CD14-positive monocyte (primary cell): ENCODE results near the gene CCNDBP1. TPM values are rescaled to one million over a fixed set of nuclear protein-coding genes. Genes with fewer than 3 reads are reported as not detected.
"Not testable (repeated sequence)": the region's sequence is repeated elsewhere in the genome, so short reads cannot be mapped to it uniquely, and the experiment has no call there.

ENCODE experiments used
- DNase-seq, 3 donors: peaks; one replicate each; pipeline ENCODE4 v3.0.0-alpha.2; 2011 to 2022
- H2AFZ ChIP-seq: 2 replicates; pipeline ENCODE4 v1.6.0; 2012; ENCODE audit warnings: mild to moderate bottlenecking, low read depth, low read length, inconsistent platforms; ENCODE audit not compliant: insufficient read depth, poor library complexity, severe bottlenecking
- H3K27ac ChIP-seq, 2 donors: 1 replicate in 1 of 2; 2 replicates in 1 of 2; pipeline ENCODE4 v1.5.1; 2012 to 2013; ENCODE audit warnings: low read length in 2 of 2, control low read depth in 1 of 2, inconsistent platforms in 1 of 2, low read depth in 1 of 2, mild to moderate bottlenecking in 1 of 2
- H3K27me3 ChIP-seq, 2 donors: one replicate each; pipeline versions ENCODE4 v1.6.0 to v1.6.1; 2011 to 2013; ENCODE audit warnings: low read length in 2 of 2; ENCODE audit not compliant: control insufficient read depth in 2 of 2, insufficient read depth in 2 of 2
- H3K36me3 ChIP-seq, 2 donors: replicated peaks in 1 of 2; 1 replicate in 1 of 2; 2 replicates in 1 of 2; pipeline versions ENCODE4 v1.5.1 to v1.6.1; 2012 to 2013; ENCODE audit warnings: low read length in 2 of 2, control low read depth in 1 of 2, inconsistent platforms in 1 of 2, mild to moderate bottlenecking in 1 of 2; ENCODE audit not compliant: insufficient read depth in 2 of 2, control insufficient read depth in 1 of 2
- H3K4me1 ChIP-seq, 2 donors: 1 replicate in 1 of 2; 2 replicates in 1 of 2; pipeline versions ENCODE4 v1.5.1 to v1.6.1; 2012 to 2013; ENCODE audit warnings: low read length in 2 of 2, control low read depth in 1 of 2, inconsistent platforms in 1 of 2, mild to moderate bottlenecking in 1 of 2, moderate library complexity in 1 of 2; ENCODE audit not compliant: insufficient read depth in 2 of 2, control insufficient read depth in 1 of 2
- H3K4me2 ChIP-seq: replicated peaks from 2 replicates; pipeline ENCODE3; 2012; ENCODE audit warnings: low read length, moderate library complexity, mild to moderate bottlenecking; ENCODE audit not compliant: poor library complexity, severe bottlenecking; ENCODE audit errors: extremely low read depth
- H3K4me3 ChIP-seq, 3 experiments: fragments of 200-600 bp in 1 of 3; sonication (generic) in 1 of 3; replicated peaks in 1 of 3; 1 replicate in 2 of 3; 2 replicates in 1 of 3; pipeline ENCODE4 v1.5.1; 2011 to 2013; ENCODE audit warnings: low read length in 3 of 3, mild to moderate bottlenecking in 3 of 3, control low read depth in 2 of 3, low read depth in 2 of 3, inconsistent platforms in 1 of 3, moderate library complexity in 1 of 3
- H3K79me2 ChIP-seq: 2 replicates; pipeline ENCODE4 v1.6.0; 2012; ENCODE audit warnings: mild to moderate bottlenecking, control low read depth, inconsistent platforms, low read length, moderate library complexity; ENCODE audit not compliant: insufficient read depth
- H3K9ac ChIP-seq: 2 replicates; pipeline ENCODE4 v1.6.0; 2017; ENCODE audit warnings: low read length, mild to moderate bottlenecking; ENCODE audit not compliant: insufficient read depth, poor library complexity, severe bottlenecking
- H3K9me3 ChIP-seq, 2 donors: replicated peaks in 1 of 2; 1 replicate in 1 of 2; 2 replicates in 1 of 2; pipeline versions ENCODE4 v1.5.1 to v1.6.1; 2012 to 2013; ENCODE audit warnings: low read length in 2 of 2, control low read depth in 1 of 2; ENCODE audit not compliant: control insufficient read depth in 1 of 2, insufficient read depth in 1 of 2
- H4K20me1 ChIP-seq: 2 replicates; pipeline ENCODE4 v1.6.0; 2012; ENCODE audit warnings: mild to moderate bottlenecking, low read length, control low read depth, moderate library complexity; ENCODE audit not compliant: insufficient read depth
- H3K27ac Mint-ChIP-seq, 7 donors: one replicate each; pipeline ENCODE4 v1.8.0; 2020; ENCODE audit warnings: mild to moderate bottlenecking in 7 of 7, mixed read lengths in 7 of 7, moderate library complexity in 6 of 7, inconsistent platforms in 2 of 7
- H3K27me3 Mint-ChIP-seq, 3 donors: one replicate each; pipeline ENCODE4 v1.8.0; 2021 to 2022; ENCODE audit warnings: low read depth in 3 of 3, mild to moderate bottlenecking in 3 of 3, mixed read lengths in 3 of 3, moderate library complexity in 3 of 3, inconsistent platforms in 1 of 3
- H3K36me3 Mint-ChIP-seq, 2 donors: one replicate each; pipeline ENCODE4 v1.8.0; 2020; ENCODE audit warnings: mixed read lengths in 2 of 2, inconsistent platforms in 1 of 2, mild to moderate bottlenecking in 1 of 2
- H3K4me1 Mint-ChIP-seq: one replicate; pipeline ENCODE4 v1.8.0; 2020; ENCODE audit warnings: mild to moderate bottlenecking, mixed read lengths
- H3K4me3 Mint-ChIP-seq, 2 donors: one replicate each; pipeline ENCODE4 v1.8.0; 2020; ENCODE audit warnings: mild to moderate bottlenecking in 2 of 2, mixed read lengths in 2 of 2, moderate library complexity in 1 of 2
- H3K9me3 Mint-ChIP-seq, 7 donors: one replicate each; pipeline ENCODE4 v1.8.0; 2020 to 2022; ENCODE audit warnings: mixed read lengths in 7 of 7, mild to moderate bottlenecking in 6 of 7, moderate library complexity in 6 of 7, inconsistent platforms in 2 of 7
- CTCF ChIP-seq: fragments of 200-600 bp; IDR thresholded peaks from one replicate; pipeline ENCODE4 v1.8.0; 2022; ENCODE audit warnings: antibody characterized with exemption, mild to moderate bottlenecking
- WGBS: methylation state at CpG from one replicate; pipeline ENCODE4 v1.1.5; 2013; ENCODE audit warnings: missing lambda C conversion rate; ENCODE audit not compliant: insufficient coverage; 5-methylcytosine and 5-hydroxymethylcytosine counted together
- intact Hi-C, 2 donors: fragments of 100-400 bp; cut with micrococcal nuclease; formaldehyde crosslinking; loops; one replicate each; pipeline versions ENCODE4 v1.15.0 to v1.15.1; 2023
- polyA plus RNA-seq, 3 donors: library from polyadenylated mRNA; depleted of rRNA in 1 of 3; unstranded in 2 of 3; stranded (reverse) in 1 of 3; fragments of 300-500 nt in 2 of 3; fragments of >200 nt in 1 of 3; fragmentation: Illumina TruSeq in 2 of 3; gene quantifications; 1 replicate in 2 of 3; 2 replicates in 1 of 3; pipeline ENCODE4 v1.2.3, GENCODE V29; 2012 to 2021

CCNDBP1 gene
- polyA plus RNA-seq, 3 donors = 79.2 to 205 (median 196) TPM

- intact Hi-C loops = no loop called here
- H3K9ac ChIP-seq = no peak overlapping the region
Observed at GRCh38 chr15:43221422-43221821, 36.2 kb downstream of the CCNDBP1 start.

GRCh38 chr15:43225201-43225949 lies 40.2 kb downstream of the CCNDBP1 start:
- Mint-ChIP-seq H3K4me1 (no peaks in the 10 kb centered on the region), H3K9me3 (peaks cover 0 to 3% (median 1%) of the 10 kb centered on the region in 7 donors), H3K27me3 (peaks cover 10 to 23% (median 17%) of the 10 kb centered on the region in 3 donors), H3K4me3 (no peak overlapping the region), H3K36me3 (no peaks in the 10 kb centered on the region), H3K27ac (no peak overlapping the region)
- no peak overlapping the region for H3K4me2 ChIP-seq
- H3K27me3 ChIP-seq = no peaks in the 10 kb centered on the region
- H3K4me3 ChIP-seq = no peak overlapping the region
- no peaks in the 10 kb centered on the region for H3K4me1 ChIP-seq
- peak; percentile 12 to 41 (median 33) for DNase-seq
- no peaks in the 10 kb centered on the region for H3K9me3 ChIP-seq
- no peaks in the 10 kb centered on the region for H3K36me3 ChIP-seq
- no peak overlapping the region for H3K9ac ChIP-seq
- no peak overlapping the region for H3K27ac ChIP-seq
- WGBS = 53% methylated on average over 14 of the region's 16 CpGs
- H3K79me2 ChIP-seq = no peaks in the 10 kb centered on the region
- TF ChIP-seq CTCF = peak; percentile 70
- no peak overlapping the region for H2AFZ ChIP-seq
- intact Hi-C loops = loop anchor here in 1 of 2 donors (2.0 kb wide), 1 partner anchor 61 kb away; no protein-coding TSS in a partner anchor
- H4K20me1 ChIP-seq = no peaks in the 10 kb centered on the region

More at GRCh38 chr15:43221422-43221821, 36.2 kb downstream of the CCNDBP1 start:
- H3K4me3 Mint-ChIP-seq = no peak overlapping the region
- H3K4me1 Mint-ChIP-seq = no peaks in the 10 kb centered on the region
- H3K36me3 ChIP-seq = no peaks in the 10 kb centered on the region
- H3K27ac ChIP-seq = no peak overlapping the region
- no CpG with 5 or more reads among the region's 1 CpG for WGBS
- H3K27ac Mint-ChIP-seq = no peak overlapping the region
- no peaks in the 10 kb centered on the region for H3K4me1 ChIP-seq
- peaks cover 10 to 13% (median 11%) of the 10 kb centered on the region in 3 donors for H3K27me3 Mint-ChIP-seq
- no peak overlapping the region for H3K4me2 ChIP-seq
- H3K36me3 Mint-ChIP-seq = no peaks in the 10 kb centered on the region
- no peaks in the 10 kb centered on the region for H3K27me3 ChIP-seq
- H3K9me3 Mint-ChIP-seq = peaks cover 1 to 8% (median 4%) of the 10 kb centered on the region in 7 donors
- H2AFZ ChIP-seq = no peak overlapping the region
- no peaks in the 10 kb centered on the region for H4K20me1 ChIP-seq
- no peak for DNase-seq
- H3K9me3 ChIP-seq = no peaks in the 10 kb centered on the region
- H3K4me3 ChIP-seq = no peak overlapping the region
- no peak for TF ChIP-seq CTCF
- H3K79me2 ChIP-seq = no peaks in the 10 kb centered on the region

- not testable (repeated sequence) for H3K4me1 ChIP-seq, H3K9ac ChIP-seq, H4K20me1 ChIP-seq, H3K27ac ChIP-seq, H3K4me1 Mint-ChIP-seq, H2AFZ ChIP-seq, H3K4me2 ChIP-seq, H3K36me3 ChIP-seq, H3K4me3 Mint-ChIP-seq, H3K9me3 Mint-ChIP-seq, H3K79me2 ChIP-seq, H3K27me3 ChIP-seq, H3K4me3 ChIP-seq, H3K9me3 ChIP-seq, H3K27ac Mint-ChIP-seq, H3K36me3 Mint-ChIP-seq, DNase-seq
- intact Hi-C loops = loop anchor here in 1 of 2 donors (2.0 kb wide), 1 partner anchor 61 kb away; no protein-coding TSS in a partner anchor
- WGBS = 67% methylated on average over 11 of the region's 12 CpGs
- H3K27me3 Mint-ChIP-seq = peaks cover 9 to 25% (median 17%) of the 10 kb centered on the region in 3 donors
Observed at GRCh38 chr15:43225950-43226255, 40.7 kb downstream of the CCNDBP1 start.
